Mucosa of descending colon (tissue), 3 donors: ENCODE results near the gene ADAP2. TPM values are rescaled to one million over a fixed set of nuclear protein-coding genes. Genes with fewer than 3 reads are reported as not detected.

Source experiments
- ATAC-seq: fragments of 200-7000 bp; cut with Tn5 transposase; one replicate; pipeline ENCODE4 v1.9.1; 2020; ENCODE audit warnings: mild to moderate bottlenecking, moderate library complexity
- DNase-seq, 3 donors: peaks; one replicate each; pipeline ENCODE4 v3.0.0-alpha.2; 2020
- H3K36me3 ChIP-seq: fragments of 200-600 bp; one replicate; pipeline ENCODE4 v1.8.0; 2021; ENCODE audit warnings: low read depth, mild to moderate bottlenecking
- H3K4me1 ChIP-seq: fragments of 200-600 bp; one replicate; pipeline ENCODE4 v1.8.0; 2021; ENCODE audit warnings: low read depth, mild to moderate bottlenecking
- H3K4me3 ChIP-seq: fragments of 200-600 bp; one replicate; pipeline ENCODE4 v1.8.0; 2021; ENCODE audit warnings: mild to moderate bottlenecking
- H3K9me3 ChIP-seq: fragments of 200-600 bp; one replicate; pipeline ENCODE4 v1.8.0; 2021; ENCODE audit warnings: mild to moderate bottlenecking
- CTCF ChIP-seq: fragments of 200-600 bp; IDR thresholded peaks from one replicate; pipeline ENCODE4 v1.8.0; 2022; ENCODE audit warnings: antibody characterized with exemption, mild to moderate bottlenecking
- intact Hi-C, 2 donors: fragments of 100-400 bp; cut with DNase I in 1 of 2; cut with micrococcal nuclease in 1 of 2; formaldehyde crosslinking; loops; one replicate each; pipeline versions ENCODE4 v1.11.0 to v1.11.1; 2022; cut with DNase I, micrococcal nuclease
- total RNA-seq, 3 donors: library from RNA; stranded (reverse); fragmentation: NEBNext Ultra II Directional in 2 of 3; extraction: Animal tissue kit (Norgen Biotek cat#: 25700) in 2 of 3; gene quantifications; one replicate each; pipeline versions ENCODE4 v1.2.1 to v1.2.4, GENCODE V29; 2021 to 2023
- donor health status: DM: no; HTN: no; CAD: no; lungs with moderate emphysema.
- donor health status: DM: no; HTN: no; CAD: no.
- donor health status: DM: no; HTN: yes; CAD: no.

ADAP2 gene
- total RNA-seq, 3 donors from 2014 or later: 7.3 to 15.9 (median 12.1) TPM

GRCh38 chr17:30982855-30983254 lies 61.1 kb downstream of the ADAP2 start:
- no peak for TF ChIP-seq CTCF
- H3K4me3 ChIP-seq: no peak overlapping the region
- no peaks in the 10 kb centered on the region for H3K9me3 ChIP-seq
- no peaks in the 10 kb centered on the region for H3K36me3 ChIP-seq
- DNase-seq (no peak), ATAC-seq (no peak)
- intact Hi-C loops: no loop called here
- no peaks in the 10 kb centered on the region for H3K4me1 ChIP-seq

GRCh38 chr17:30990458-30990857 lies 68.7 kb downstream of the ADAP2 start:
- Histone ChIP-seq H3K4me1 (no peaks in the 10 kb centered on the region), H3K9me3 (no peaks in the 10 kb centered on the region), H3K4me3 (no peak overlapping the region), H3K36me3 (no peaks in the 10 kb centered on the region)
- DNase-seq: no peak
- ATAC-seq: no peak
- no peak for TF ChIP-seq CTCF
- intact Hi-C loops: no loop called here

- ATAC-seq (no peak), DNase-seq (no peak)
- Histone ChIP-seq H3K36me3 (peaks cover 3% of the 10 kb centered on the region), H3K9me3 (no peaks in the 10 kb centered on the region), H3K4me3 (no peak overlapping the region), H3K4me1 (no peaks in the 10 kb centered on the region)
- no peak for TF ChIP-seq CTCF
- intact Hi-C loops: no loop called here
Observed at GRCh38 chr17:30992551-30992950, 70.8 kb downstream of the ADAP2 start.

GRCh38 chr17:30995347-30995746 lies 73.6 kb downstream of the ADAP2 start:
- TF ChIP-seq CTCF: no peak
- Histone ChIP-seq H3K4me1 (no peaks in the 10 kb centered on the region), H3K4me3 (no peak overlapping the region), H3K36me3 (peaks cover 3% of the 10 kb centered on the region), H3K9me3 (no peaks in the 10 kb centered on the region)
- ATAC-seq: no peak
- intact Hi-C loops: no loop called here
- DNase-seq: no peak

- peaks cover 3% of the 10 kb centered on the region for H3K36me3 ChIP-seq
- ATAC-seq: peak; percentile 67
- TF ChIP-seq CTCF: no peak
- no peak for DNase-seq
- no peaks in the 10 kb centered on the region for H3K4me1 ChIP-seq
- intact Hi-C loops: no loop called here
- no peaks in the 10 kb centered on the region for H3K9me3 ChIP-seq
- H3K4me3 ChIP-seq: no peak overlapping the region
Observed at GRCh38 chr17:30996486-30996885, 74.7 kb downstream of the ADAP2 start.

- intact Hi-C loops: no loop called here
- Histone ChIP-seq H3K4me3 (no peak overlapping the region), H3K36me3 (peaks cover 3% of the 10 kb centered on the region), H3K4me1 (no peaks in the 10 kb centered on the region), H3K9me3 (no peaks in the 10 kb centered on the region)
- DNase-seq: peak in 1 of 3 donors; percentile 37
- no peak for TF ChIP-seq CTCF
- ATAC-seq: no peak
Observed at GRCh38 chr17:30997270-30997669, 75.5 kb downstream of the ADAP2 start.
